NCI-H345 treated with DMSO at 0.1 percent for 48 hours (cell line): ENCODE results near the gene PRKAG3.
"Not testable (repeated sequence)": the region's sequence is repeated elsewhere in the genome, so short reads cannot be mapped to it uniquely, and the experiment has no call there.

Source experiments
- DNase-seq: peaks from one replicate; lab custom pipeline; 2025; ENCODE audit not compliant: unreplicated experiment; lab: John Stamatoyannopoulos, UW

PRKAG3 gene

GRCh38 chr2:218783688-218784087 is 47.9 kb downstream of the PRKAG3 start:
- no peak for DNase-seq

- DNase-seq, result no peak
These were observed 49.1 kb downstream of the PRKAG3 start for GRCh38 chr2:218782528-218782844.

GRCh38 chr2:218781691-218782527 is 49.7 kb downstream of the PRKAG3 start, which contains the start of gene CYP27A1:
CYP27A1 (plus strand) TSS chr2:218782147; CDS start chr2:218782183, 36 bp downstream.
- no peak for DNase-seq

DNA sequence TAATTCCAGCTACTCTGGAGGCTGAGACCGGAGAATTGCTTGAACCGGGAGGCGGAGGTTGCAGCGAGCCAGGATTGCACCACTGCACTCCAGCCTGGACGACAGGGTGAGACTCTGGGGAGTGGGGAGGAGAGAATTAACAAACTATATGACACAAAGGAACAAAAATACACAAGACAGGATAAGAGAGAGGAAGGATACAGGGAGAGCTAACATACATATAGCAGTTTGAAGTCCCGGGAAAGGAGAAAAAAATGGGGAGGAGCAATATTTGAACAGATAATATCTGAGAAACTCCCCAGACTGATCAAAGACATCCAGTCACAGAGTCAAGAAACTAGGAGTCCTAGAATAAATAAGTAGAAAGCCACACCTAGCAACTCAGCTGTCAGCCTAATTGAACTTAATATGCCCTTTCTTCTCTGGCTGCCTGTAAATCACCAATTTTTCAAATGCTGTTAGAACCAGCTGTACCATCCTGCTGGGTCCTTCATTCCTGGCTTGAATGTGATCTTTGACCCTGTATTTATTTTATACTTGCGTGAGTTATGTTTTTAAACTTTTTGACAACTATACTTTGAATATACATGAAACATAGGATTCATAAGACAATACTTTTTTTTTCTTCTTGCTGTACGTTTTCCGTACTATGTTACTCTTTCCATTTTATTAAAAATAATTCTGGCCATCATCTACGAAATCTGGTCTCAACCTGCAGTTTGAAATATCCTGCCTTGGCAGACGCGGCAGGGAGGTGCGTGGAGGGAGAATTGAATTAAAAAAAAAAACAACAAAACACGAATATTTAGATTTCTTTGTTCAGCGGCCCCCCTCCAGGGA is 50.5 kb downstream of the PRKAG3 start:
- no peak for DNase-seq

DNA sequence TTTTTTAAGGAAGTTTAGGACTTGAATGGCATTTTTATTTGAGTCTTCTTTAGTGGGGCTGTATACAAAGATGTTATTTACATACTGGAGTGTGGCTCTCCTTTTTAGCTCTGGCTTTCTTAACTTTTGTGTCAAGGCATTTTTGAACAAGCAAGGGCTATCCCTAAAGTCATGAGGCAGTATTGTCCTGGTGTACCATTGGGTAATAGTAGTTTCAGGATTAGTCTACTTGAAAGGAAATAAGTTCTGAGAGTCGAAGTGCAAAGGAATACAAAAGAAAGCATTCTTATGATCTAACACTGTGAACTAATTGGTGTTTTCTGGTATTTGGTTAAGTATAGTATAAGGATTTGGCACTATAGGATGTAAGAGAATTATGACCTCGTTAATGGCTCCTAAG is 51.6 kb downstream of the PRKAG3 start:
- no peak for DNase-seq

DNA sequence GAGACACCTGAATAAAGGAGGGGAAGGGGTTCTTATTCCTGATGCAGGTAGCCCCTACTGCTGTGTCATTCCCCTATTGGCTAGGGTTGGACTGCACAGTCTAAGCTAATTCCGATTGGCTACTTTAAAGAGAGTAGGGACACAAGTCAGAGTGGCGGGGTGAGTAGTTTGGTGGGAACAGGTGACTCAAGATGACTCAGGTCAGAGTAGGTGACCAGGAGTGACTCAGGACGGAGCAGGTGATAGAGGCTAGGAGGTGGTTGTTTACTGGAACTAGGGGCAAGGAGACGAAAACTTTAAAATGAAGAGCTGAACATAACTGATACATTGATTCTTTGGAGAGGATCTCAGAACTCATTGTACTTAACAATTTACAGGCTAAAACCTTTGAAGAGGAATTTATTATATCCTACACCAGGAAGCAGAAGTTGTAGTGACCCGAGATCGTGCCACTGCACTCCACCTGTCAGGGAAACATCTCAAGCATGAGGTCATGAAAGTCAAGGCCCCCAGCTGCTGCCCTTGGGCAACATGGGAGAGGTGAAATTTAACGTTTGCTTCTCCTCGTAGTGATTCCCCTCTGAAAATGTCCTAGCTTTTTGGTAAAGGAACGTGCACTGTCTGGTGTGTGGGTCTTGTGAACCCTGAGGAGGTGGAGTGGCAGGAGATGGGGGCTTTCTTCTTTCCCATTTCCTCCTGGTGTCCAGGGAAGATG is 54.2 kb downstream of the PRKAG3 start:
- DNase-seq, result no peak

GRCh38 chr2:218776488-218776887 is 55.1 kb downstream of the PRKAG3 start:
- DNase-seq, result no peak

DNA sequence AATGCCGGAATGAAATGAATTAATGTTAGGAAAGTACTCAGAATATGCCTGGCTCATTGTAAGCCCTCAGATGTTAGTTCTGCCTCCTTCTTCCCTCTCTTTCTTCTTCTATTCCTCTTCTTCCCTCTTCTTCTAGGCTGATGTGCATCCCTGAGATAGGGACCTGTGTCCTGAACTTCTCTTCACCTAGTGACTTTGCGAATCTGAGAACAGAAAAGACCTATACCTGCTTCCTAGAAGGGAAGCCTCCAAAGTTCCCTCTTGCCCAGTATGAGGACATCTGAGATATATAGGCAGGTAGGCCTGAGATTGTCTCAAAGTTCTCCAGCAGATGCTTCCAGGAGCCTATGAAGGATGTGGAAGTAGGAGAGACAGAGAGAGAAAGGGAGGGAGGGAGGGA is 57.7 kb downstream of the PRKAG3 start:
- DNase-seq, result no peak

DNA sequence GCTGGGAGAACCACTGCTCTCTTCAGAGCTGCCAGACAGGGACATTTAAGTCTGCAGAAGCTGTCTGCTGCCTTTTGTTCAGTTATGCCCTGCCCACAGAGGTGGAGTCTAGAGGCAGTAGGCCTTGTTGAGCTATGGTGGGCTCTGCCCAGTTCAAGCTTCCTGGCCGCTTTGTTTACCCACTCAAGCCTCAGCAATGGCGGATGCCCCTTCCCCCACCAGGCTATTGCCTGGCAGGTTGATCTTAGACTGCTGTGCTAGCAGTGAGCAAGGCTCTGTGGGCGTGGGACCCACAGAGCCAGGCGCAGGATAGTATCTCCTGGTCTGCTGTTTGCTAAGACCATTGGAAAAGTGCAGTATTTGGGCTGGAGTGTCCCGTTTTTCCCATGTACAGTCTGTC is 58.8 kb downstream of the PRKAG3 start:
- DNase-seq, result not testable (repeated sequence)
